Hepatocyte (in vitro differentiated cells): ENCODE measurements around the gene PHLDA2. TPM values are rescaled to one million over a fixed set of nuclear protein-coding genes. Genes with fewer than 3 reads are reported as not detected.
A peak's percentile ranks its signal among the peaks of the same experiment; 100 is the strongest.

Source experiments
- DNase-seq: peaks from one replicate; pipeline ENCODE4 v3.0.0-alpha.2; 2016; ENCODE audit warnings: low spot score
- H2AFZ ChIP-seq: fragments of 200-600 bp; sonication (generic); 2 replicates; pipeline ENCODE4 v1.6.0; 2016; ENCODE audit warnings: antibody characterized with exemption, mild to moderate bottlenecking
- H3K27ac ChIP-seq: fragments of 200-600 bp; sonication (generic); 2 replicates; pipeline ENCODE4 v1.5.1; 2016; ENCODE audit warnings: mild to moderate bottlenecking
- H3K27me3 ChIP-seq: fragments of 200-600 bp; sonication (generic); 2 replicates; pipeline ENCODE4 v1.6.1; 2016
- H3K36me3 ChIP-seq: fragments of 200-600 bp; sonication (generic); replicated peaks from 2 replicates; pipeline ENCODE4 v1.5.1; 2016; ENCODE audit warnings: low read depth; ENCODE audit not compliant: insufficient read depth
- H3K4me1 ChIP-seq: fragments of 200-600 bp; sonication (generic); 2 replicates; pipeline ENCODE4 v1.5.1; 2016; ENCODE audit warnings: mild to moderate bottlenecking, moderate library complexity; ENCODE audit not compliant: insufficient read depth
- H3K4me2 ChIP-seq: fragments of 200-600 bp; sonication (generic); 2 replicates; pipeline ENCODE4 v1.6.0; 2016
- H3K4me3 ChIP-seq: fragments of 200-600 bp; sonication (generic); 2 replicates; pipeline ENCODE4 v1.5.1; 2016; ENCODE audit warnings: mild to moderate bottlenecking
- H3K79me2 ChIP-seq: fragments of 200-600 bp; sonication (generic); 2 replicates; pipeline ENCODE4 v1.6.0; 2017; ENCODE audit warnings: mild to moderate bottlenecking
- H3K9me2 ChIP-seq: fragments of 200-600 bp; sonication (generic); replicated peaks from 2 replicates; pipeline ENCODE4 v1.6.0; 2017; ENCODE audit warnings: mild to moderate bottlenecking; ENCODE audit not compliant: insufficient read depth
- H3K9me3 ChIP-seq: fragments of 200-600 bp; sonication (generic); 2 replicates; pipeline ENCODE4 v1.5.1; 2016; ENCODE audit warnings: low read depth, mild to moderate bottlenecking
- H4K20me1 ChIP-seq: fragments of 200-600 bp; sonication (generic); 2 replicates; pipeline ENCODE4 v1.6.0; 2016; ENCODE audit warnings: mild to moderate bottlenecking; ENCODE audit not compliant: insufficient read depth, poor library complexity, severe bottlenecking
- EZH2 ChIP-seq: fragments of 200-600 bp; sonication (generic); IDR thresholded peaks from 2 replicates; pipeline ENCODE4 v1.6.1; 2016; ENCODE audit warnings: antibody characterized with exemption, mild to moderate bottlenecking, borderline replicate concordance
- EZH2phosphoT487 ChIP-seq: fragments of 200-600 bp; sonication (generic); IDR thresholded peaks from one replicate; pipeline ENCODE4 v1.6.1; 2018; ENCODE audit warnings: antibody characterized with exemption, mild to moderate bottlenecking, low read depth, moderate library complexity; ENCODE audit not compliant: unreplicated experiment, severe bottlenecking
- WGBS: methylation state at CpG from one replicate; pipeline ENCODE4 v1.1.6; 2016; ENCODE audit warnings: low lambda C conversion rate; ENCODE audit errors: missing lambda C conversion rate; 5-methylcytosine and 5-hydroxymethylcytosine counted together
- polyA plus RNA-seq: library from polyadenylated mRNA; unstranded; fragments of >200 nt; fragmentation: Nextera tagmentation; extraction: Ambion mirVana; gene quantifications from 2 replicates; pipeline ENCODE4 v1.2.1, GENCODE V29; 2016
- total RNA-seq: library from RNA; depleted of rRNA; stranded (reverse); fragments of >200 nt; gene quantifications from 2 replicates; pipeline ENCODE4 v1.2.3, GENCODE V29; 2014
- TF ChIP-seq, protein P1 (sequence below): fragments of 200-600 bp; sonication (generic); IDR thresholded peaks from 2 replicates; pipeline ENCODE4 v1.5.1; 2016; ENCODE audit warnings: antibody characterized with exemption, mild to moderate bottlenecking; ENCODE audit not compliant: poor library complexity

The PHLDA2 gene
- total and polyA plus RNA-seq, 2 experiments from 2014 or later: 7.1 to 62.4 TPM

DNA sequence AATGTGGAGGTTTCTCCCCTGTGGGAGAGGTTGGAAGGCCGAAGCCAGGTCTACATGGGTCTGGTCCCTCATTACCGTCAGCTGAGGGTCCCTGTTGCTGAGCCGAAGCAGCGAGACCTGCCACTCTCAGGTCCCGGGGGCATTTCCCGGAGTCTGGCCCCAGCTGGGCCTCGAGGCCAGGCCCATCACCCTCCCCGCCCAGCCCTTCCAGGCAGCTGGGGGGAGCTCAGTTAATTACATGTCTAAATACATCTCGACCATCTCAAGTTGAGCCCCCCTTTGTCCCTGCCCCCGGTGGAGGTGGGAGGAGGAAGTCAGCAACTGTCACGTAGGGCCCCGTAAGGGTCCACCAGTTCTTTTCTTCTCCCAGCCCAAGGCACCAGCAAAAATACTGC lies 47.2 kb downstream of the PHLDA2 start:
- no peaks in the 10 kb centered on the region for H3K27me3 ChIP-seq
- peak overlapping the region; percentile 94 for H3K27ac ChIP-seq
- no peak overlapping the region for H2AFZ ChIP-seq
- H3K36me3 ChIP-seq: peaks cover 3% of the 10 kb centered on the region
- peaks cover 20% of the 10 kb centered on the region for H3K4me1 ChIP-seq
- TF ChIP-seq EZH2 (no peak), EZH2phosphoT487 (no peak)
- TF ChIP-seq, protein P1, sequence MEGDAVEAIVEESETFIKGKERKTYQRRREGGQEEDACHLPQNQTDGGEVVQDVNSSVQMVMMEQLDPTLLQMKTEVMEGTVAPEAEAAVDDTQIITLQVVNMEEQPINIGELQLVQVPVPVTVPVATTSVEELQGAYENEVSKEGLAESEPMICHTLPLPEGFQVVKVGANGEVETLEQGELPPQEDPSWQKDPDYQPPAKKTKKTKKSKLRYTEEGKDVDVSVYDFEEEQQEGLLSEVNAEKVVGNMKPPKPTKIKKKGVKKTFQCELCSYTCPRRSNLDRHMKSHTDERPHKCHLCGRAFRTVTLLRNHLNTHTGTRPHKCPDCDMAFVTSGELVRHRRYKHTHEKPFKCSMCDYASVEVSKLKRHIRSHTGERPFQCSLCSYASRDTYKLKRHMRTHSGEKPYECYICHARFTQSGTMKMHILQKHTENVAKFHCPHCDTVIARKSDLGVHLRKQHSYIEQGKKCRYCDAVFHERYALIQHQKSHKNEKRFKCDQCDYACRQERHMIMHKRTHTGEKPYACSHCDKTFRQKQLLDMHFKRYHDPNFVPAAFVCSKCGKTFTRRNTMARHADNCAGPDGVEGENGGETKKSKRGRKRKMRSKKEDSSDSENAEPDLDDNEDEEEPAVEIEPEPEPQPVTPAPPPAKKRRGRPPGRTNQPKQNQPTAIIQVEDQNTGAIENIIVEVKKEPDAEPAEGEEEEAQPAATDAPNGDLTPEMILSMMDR: no peak
- H3K79me2 ChIP-seq: peaks cover 31% of the 10 kb centered on the region
- H3K9me2 ChIP-seq: no peaks in the 10 kb centered on the region
- H3K4me2 ChIP-seq: peak overlapping the region; percentile 95
- no peaks in the 10 kb centered on the region for H3K9me3 ChIP-seq
- DNase-seq: peak; percentile 55
- H3K4me3 ChIP-seq: no peak overlapping the region
- WGBS: 48% methylated on average over 12 of the region's 12 CpGs
- peaks cover 25% of the 10 kb centered on the region for H4K20me1 ChIP-seq

DNA sequence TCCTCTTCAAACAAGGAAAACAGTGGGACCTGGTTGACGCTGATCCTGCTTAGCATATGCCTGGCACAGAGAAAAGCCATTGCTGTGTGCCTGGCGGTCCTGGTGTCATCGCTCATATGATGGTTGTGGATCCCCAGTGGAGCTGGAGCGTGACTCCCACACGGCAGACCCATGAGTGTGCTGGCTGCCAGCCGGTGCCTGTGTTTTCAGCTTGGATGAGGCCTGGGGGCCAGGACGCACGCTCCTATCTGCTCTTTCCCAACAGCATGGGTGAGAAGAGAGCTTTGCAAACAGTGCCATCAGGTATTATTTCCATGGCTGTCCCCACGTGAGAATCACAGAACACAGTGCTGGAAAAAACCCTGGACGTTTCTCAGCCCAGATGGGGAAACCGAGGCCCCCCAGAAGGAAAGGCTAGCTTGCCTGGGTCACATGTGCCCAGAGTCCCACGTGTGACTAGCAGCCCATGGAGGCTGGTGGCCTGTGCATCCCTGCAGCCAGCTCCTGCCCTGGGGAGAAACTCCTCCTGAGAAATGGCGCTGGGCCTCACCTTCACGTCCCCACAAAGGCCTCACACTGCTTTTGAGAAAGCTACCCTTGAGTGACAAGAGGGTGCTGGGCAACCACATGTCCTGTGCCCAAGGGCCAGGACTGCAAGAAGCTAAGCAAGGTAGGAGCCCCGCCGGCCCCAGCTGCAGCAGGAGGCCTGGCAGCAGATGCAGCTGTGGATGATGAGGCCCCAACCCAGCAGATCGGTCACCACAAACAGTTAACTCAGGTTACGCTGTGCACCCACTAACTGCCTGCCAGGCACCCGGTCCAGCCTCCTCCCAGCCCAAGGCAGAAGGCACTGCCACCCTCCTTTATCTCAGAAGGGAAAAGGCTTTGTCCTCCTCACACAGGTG lies 47.9 kb downstream of the PHLDA2 start:
- 81% methylated on average over 19 of the region's 19 CpGs for WGBS
- H3K27me3 ChIP-seq: no peaks in the 10 kb centered on the region
- peaks cover 3% of the 10 kb centered on the region for H3K36me3 ChIP-seq
- no peak overlapping the region for H3K4me3 ChIP-seq
- H3K9me3 ChIP-seq: no peaks in the 10 kb centered on the region
- H3K9me2 ChIP-seq: no peaks in the 10 kb centered on the region
- no peak for DNase-seq
- H3K79me2 ChIP-seq: peaks cover 29% of the 10 kb centered on the region
- H2AFZ ChIP-seq: no peak overlapping the region
- peak overlapping the region; percentile 94 for H3K27ac ChIP-seq
- peaks cover 17% of the 10 kb centered on the region for H3K4me1 ChIP-seq
- TF ChIP-seq, protein P1: no peak
- TF ChIP-seq EZH2phosphoT487: no peak
- no peak for TF ChIP-seq EZH2
- H3K4me2 ChIP-seq: peak overlapping the region; percentile 95
- peaks cover 25% of the 10 kb centered on the region for H4K20me1 ChIP-seq

DNA sequence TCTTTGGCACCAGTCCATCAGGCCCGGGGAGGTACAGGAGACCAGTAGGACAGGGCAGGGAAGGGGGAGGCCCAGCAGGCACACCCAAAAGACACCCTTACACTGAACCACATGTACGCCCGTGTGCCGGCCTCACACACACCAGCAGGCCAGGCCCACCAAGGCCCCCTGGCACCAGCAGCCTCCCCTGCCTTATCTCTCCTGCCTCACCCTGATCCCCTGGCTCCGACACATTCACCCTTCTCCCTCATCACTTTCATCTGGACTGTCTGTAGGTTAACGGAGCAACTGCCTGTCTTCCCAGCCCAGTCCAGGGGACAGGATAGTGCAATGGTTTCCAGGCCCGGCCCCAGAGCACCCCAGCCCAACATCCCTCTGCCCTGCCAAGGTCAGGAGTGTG lies 48.6 kb downstream of the PHLDA2 start:
- DNase-seq: no peak
- Histone ChIP-seq H4K20me1 (peaks cover 25% of the 10 kb centered on the region), H3K79me2 (peaks cover 28% of the 10 kb centered on the region), H3K27ac (peak overlapping the region; percentile 94), H3K4me1 (peaks cover 15% of the 10 kb centered on the region), H2AFZ (no peak overlapping the region), H3K27me3 (no peaks in the 10 kb centered on the region), H3K9me2 (no peaks in the 10 kb centered on the region), H3K4me2 (no peak overlapping the region), H3K36me3 (peaks cover 3% of the 10 kb centered on the region), H3K4me3 (no peak overlapping the region), H3K9me3 (no peaks in the 10 kb centered on the region)
- 40% methylated on average over 1 of the region's 7 CpGs for WGBS
- TF ChIP-seq EZH2phosphoT487: no peak
- TF ChIP-seq, protein P1: no peak
- no peak for TF ChIP-seq EZH2
